GM23248 (cell line): ENCODE data around the gene ARHGAP23.

Experiments
- EZH2 ChIP-seq: fragments of 200-600 bp; sonication (generic); IDR thresholded peaks from 2 replicates; pipeline ENCODE4 v1.6.1; 2018; ENCODE audit warnings: antibody characterized with exemption, mild to moderate bottlenecking; ENCODE audit not compliant: insufficient read depth, poor library complexity, severe bottlenecking
- EZH2phosphoT487 ChIP-seq: fragments of 200-600 bp; sonication (generic); IDR thresholded peaks from 2 replicates; pipeline ENCODE4 v1.6.1; 2018; ENCODE audit warnings: antibody characterized with exemption, moderate library complexity, mild to moderate bottlenecking, low read depth; ENCODE audit not compliant: insufficient read depth

- no peak for TF ChIP-seq EZH2phosphoT487
- TF ChIP-seq EZH2, result no peak
These were observed 37.4 kb downstream of the ARHGAP23 start for GRCh38 chr17:38465391-38466345.
